Measurements from ENCODE around the gene LRFN3.
A peak's percentile ranks its signal among the peaks of the same experiment; 100 is the strongest.

LRFN3 gene

DNA sequence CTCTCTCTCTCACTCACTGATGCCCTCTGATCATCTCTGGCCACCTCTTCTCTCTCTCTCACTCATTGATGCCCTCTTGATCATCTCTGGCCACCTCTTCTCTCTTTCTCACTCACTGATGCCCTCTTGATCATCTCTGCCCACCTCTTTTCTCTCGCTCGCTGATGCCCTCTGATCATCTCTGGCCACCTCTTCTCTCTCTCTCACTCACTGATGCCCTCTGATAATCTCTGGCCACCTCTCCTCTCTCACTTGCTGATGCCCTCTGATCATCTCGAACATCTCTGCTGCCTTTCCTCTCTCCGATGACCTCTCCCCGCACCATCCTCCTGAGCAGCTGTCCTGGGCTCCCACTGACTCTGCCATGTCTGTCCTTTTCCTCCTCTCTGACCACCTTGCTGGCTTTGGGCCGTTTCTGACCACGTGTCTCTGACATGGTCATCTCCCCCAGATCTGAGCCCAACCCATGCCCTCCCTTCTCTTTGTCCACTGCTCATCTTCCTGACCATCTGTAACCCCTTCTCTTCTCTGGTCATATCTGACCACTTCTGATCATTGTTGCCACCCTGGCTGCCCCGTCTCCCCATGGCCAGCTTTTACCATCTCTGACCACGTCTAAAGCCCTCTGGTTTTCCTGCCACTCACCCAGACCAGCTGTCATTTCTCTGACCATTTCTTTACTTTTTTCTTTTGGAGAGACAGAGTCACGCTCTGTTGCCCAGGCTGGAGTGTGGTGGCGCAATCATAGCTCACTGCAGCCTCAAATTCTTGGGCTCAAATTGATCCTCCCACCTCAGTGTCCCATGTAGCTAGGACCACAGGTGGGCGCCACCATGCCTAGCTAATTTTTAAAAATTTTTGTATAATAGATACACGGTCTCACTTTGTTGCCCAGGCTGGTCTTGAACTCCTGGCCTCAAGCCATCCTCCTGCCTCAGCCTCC lies 2.4 kb downstream of the LRFN3 start:
- H3K4me3 ChIP-seq (ENCODE audit: low read depth, low read length), result peak overlapping the region; percentile 57
- in situ Hi-C loops (cut with HindIII; ENCODE audit: low sequenced_read_pairs), result no loop called here
- TF ChIP-seq CTCF (IDR thresholded peaks at IDR 0.05; ENCODE audit: low read depth, low read length, missing control alignments), result no peak
- DNase-seq (ENCODE audit: low read depth), result no peak

- TF ChIP-seq CTCF (IDR thresholded peaks at IDR 0.05; ENCODE audit: low read depth, low read length, missing control alignments), result no peak
- H3K4me3 ChIP-seq (ENCODE audit: low read depth, low read length), result no peak overlapping the region
- DNase-seq (ENCODE audit: low read depth), result no peak
- in situ Hi-C loops (cut with HindIII; ENCODE audit: low sequenced_read_pairs), result no loop called here
Measured at GRCh38 chr19:35939307-35940077, 3.3 kb downstream of the LRFN3 start.

- no peak overlapping the region for H3K4me3 ChIP-seq (ENCODE audit: low read depth, low read length)
- in situ Hi-C loops (cut with HindIII; ENCODE audit: low sequenced_read_pairs), result no loop called here
- no peak for TF ChIP-seq CTCF (IDR thresholded peaks at IDR 0.05; ENCODE audit: low read depth, low read length, missing control alignments)
- no peak for DNase-seq (ENCODE audit: low read depth)
Measured at GRCh38 chr19:35940078-35940775, 4.1 kb downstream of the LRFN3 start.

- no peak for TF ChIP-seq CTCF (IDR thresholded peaks at IDR 0.05; ENCODE audit: low read depth, low read length, missing control alignments)
- in situ Hi-C loops (cut with HindIII; ENCODE audit: low sequenced_read_pairs), result no loop called here
- H3K4me3 ChIP-seq (ENCODE audit: low read depth, low read length), result no peak overlapping the region
- no peak for DNase-seq (ENCODE audit: low read depth)
Measured at GRCh38 chr19:35940839-35941238, 4.7 kb downstream of the LRFN3 start.

DNA sequence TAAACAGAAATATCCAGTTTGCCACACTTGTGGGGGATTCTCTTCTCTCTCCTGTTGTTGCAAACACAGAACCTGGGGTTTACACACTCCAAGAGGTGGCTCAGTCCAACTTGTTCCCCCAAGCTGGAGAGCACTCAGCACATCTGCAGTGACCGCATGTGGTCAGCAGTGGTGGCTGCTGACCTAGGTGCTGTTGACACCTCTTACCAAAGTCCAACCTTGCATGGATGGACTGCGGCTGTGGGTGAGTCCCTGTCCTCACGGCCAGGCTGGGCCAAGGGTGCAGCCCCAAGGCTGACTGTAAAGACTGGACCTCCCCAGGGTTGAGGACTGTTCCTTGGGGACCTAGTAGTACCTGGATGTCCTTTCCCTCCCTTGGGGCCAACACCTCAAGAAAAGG lies 6.1 kb downstream of the LRFN3 start:
- in situ Hi-C loops (cut with HindIII; ENCODE audit: low sequenced_read_pairs), result no loop called here
- DNase-seq (ENCODE audit: low read depth), result no peak
- H3K4me3 ChIP-seq (ENCODE audit: low read depth, low read length), result no peak overlapping the region
- TF ChIP-seq CTCF (IDR thresholded peaks at IDR 0.05; ENCODE audit: low read depth, low read length, missing control alignments), result no peak

Measured in astrocyte of the cerebellum (primary cell).